Measurements from ENCODE around the gene MAGEA8. TPM values are rescaled to one million over a fixed set of nuclear protein-coding genes. Genes with fewer than 3 reads are reported as not detected.
"Not testable (repeated sequence)": the region's sequence is repeated elsewhere in the genome, so short reads cannot be mapped to it uniquely, and the experiment has no call there.

MAGEA8 gene
- total and polyA plus RNA-seq, 2 experiments from 2014 or later = 0.34 TPM; not detected in 1

DNA sequence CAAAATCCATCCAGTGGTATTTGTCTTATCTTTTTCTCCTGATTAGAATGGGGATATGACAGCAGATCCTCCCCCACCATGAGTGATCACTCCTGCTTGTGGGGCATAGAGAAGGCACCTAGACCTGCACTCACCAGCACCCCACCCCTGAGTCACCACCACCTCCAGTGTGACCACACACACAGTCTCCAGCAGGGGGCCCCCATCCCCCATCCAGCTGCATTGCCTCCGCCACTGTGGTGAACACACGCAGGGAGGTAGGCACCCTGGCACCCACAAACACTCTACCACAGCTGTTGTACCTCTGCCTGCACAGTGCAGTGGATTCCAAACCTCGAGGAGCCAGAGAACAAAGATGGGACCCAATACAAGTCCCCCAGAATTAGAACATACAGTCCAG lies 9.0 kb upstream of the MAGEA8 start:
- H3K27ac ChIP-seq = no peak overlapping the region
- no peaks in the 10 kb centered on the region for H3K36me3 ChIP-seq
- DNase-seq (ENCODE audit: low read depth in 1 of 2, low spot score in 1 of 2) = peak; percentile 10
- no peaks in the 10 kb centered on the region for H3K4me1 ChIP-seq (ENCODE audit: low read depth)
- TF ChIP-seq, protein P1, sequence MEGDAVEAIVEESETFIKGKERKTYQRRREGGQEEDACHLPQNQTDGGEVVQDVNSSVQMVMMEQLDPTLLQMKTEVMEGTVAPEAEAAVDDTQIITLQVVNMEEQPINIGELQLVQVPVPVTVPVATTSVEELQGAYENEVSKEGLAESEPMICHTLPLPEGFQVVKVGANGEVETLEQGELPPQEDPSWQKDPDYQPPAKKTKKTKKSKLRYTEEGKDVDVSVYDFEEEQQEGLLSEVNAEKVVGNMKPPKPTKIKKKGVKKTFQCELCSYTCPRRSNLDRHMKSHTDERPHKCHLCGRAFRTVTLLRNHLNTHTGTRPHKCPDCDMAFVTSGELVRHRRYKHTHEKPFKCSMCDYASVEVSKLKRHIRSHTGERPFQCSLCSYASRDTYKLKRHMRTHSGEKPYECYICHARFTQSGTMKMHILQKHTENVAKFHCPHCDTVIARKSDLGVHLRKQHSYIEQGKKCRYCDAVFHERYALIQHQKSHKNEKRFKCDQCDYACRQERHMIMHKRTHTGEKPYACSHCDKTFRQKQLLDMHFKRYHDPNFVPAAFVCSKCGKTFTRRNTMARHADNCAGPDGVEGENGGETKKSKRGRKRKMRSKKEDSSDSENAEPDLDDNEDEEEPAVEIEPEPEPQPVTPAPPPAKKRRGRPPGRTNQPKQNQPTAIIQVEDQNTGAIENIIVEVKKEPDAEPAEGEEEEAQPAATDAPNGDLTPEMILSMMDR (IDR thresholded peaks at IDR 0.05; ENCODE audit: low read depth, low read length) = peak; percentile 34
- no peaks in the 10 kb centered on the region for H3K27me3 ChIP-seq
- no peaks in the 10 kb centered on the region for H3K9me3 ChIP-seq (ENCODE audit: low read depth)
- no peak overlapping the region for H3K4me3 ChIP-seq

DNA sequence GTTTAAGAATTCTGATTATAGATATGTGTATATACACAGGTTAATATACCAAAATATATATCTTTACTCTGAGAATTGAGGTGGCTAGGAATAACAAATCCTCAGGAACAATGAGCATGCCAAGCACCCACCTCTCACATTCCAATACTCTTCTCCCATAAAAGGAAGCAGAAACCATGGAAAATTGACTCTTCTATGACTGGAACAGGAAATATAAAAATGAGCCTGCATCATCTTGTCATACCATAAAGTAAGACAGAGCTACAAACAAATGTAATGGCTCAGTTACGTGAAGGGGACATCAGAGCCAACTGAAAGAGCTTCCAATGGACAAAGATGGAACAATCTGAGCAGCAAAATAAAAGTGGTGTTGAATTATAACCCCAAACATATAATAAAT lies 3.8 kb upstream of the MAGEA8 start:
- Histone ChIP-seq H3K27me3 (no peaks in the 10 kb centered on the region), H3K36me3 (no peaks in the 10 kb centered on the region), H3K4me1 (ENCODE audit: low read depth) (no peaks in the 10 kb centered on the region), H3K4me3 (no peak overlapping the region), H3K27ac (no peak overlapping the region), H3K9me3 (ENCODE audit: low read depth) (no peaks in the 10 kb centered on the region)
- no peak for DNase-seq (ENCODE audit: low read depth in 1 of 2, low spot score in 1 of 2)
- TF ChIP-seq, protein P1 (IDR thresholded peaks at IDR 0.05; ENCODE audit: low read depth, low read length) = no peak

DNA sequence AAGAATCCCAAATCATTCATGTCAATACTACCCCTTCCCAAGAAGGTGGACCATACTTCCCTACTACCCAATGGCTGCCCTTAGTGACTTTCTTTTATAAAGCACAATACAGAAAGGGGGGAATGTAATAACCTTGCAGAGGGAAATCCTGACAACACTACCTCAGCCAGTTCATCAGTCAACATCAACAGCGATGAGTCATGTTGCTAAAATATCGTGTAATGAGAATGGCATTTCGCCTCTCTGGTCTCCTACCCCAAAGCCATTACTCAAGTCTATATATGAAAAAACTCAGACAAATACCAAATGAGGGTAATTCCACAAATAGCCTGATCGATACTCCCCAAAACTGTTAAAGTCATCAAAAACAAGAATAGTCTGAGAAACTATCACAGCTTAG lies 3.3 kb upstream of the MAGEA8 start:
- H3K9me3 ChIP-seq (ENCODE audit: low read depth) = no peaks in the 10 kb centered on the region
- H3K36me3 ChIP-seq = no peaks in the 10 kb centered on the region
- no peaks in the 10 kb centered on the region for H3K27me3 ChIP-seq
- TF ChIP-seq, protein P1 (IDR thresholded peaks at IDR 0.05; ENCODE audit: low read depth, low read length) = no peak
- no peak for DNase-seq (ENCODE audit: low read depth in 1 of 2, low spot score in 1 of 2)
- no peak overlapping the region for H3K4me3 ChIP-seq
- H3K27ac ChIP-seq = no peak overlapping the region
- H3K4me1 ChIP-seq (ENCODE audit: low read depth) = no peaks in the 10 kb centered on the region

DNA sequence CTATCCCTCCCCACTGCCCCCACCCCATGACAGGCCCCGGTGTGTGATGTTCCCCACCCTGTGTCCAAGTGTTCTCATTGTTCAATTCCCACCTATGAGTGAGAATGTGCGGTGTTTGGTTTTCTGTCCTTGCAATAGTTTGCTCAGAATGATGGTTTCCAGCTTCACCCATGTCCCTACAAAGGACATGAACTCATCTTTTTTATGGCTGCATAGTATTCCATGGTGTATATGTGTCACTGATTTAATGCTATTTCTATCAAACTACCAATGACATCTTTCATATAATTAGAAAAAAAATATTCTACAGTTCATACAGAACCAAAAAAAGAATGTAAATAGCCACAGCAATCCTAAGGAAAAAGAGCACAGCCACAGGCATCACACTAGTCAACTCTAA lies 9.8 kb downstream of the MAGEA8 start:
- H3K4me3 ChIP-seq; H3K9me3 ChIP-seq (ENCODE audit: low read depth); H3K36me3 ChIP-seq; H3K27me3 ChIP-seq; H3K27ac ChIP-seq; DNase-seq (ENCODE audit: low read depth in 1 of 2, low spot score in 1 of 2); H3K4me1 ChIP-seq (ENCODE audit: low read depth): not testable (repeated sequence)

DNA sequence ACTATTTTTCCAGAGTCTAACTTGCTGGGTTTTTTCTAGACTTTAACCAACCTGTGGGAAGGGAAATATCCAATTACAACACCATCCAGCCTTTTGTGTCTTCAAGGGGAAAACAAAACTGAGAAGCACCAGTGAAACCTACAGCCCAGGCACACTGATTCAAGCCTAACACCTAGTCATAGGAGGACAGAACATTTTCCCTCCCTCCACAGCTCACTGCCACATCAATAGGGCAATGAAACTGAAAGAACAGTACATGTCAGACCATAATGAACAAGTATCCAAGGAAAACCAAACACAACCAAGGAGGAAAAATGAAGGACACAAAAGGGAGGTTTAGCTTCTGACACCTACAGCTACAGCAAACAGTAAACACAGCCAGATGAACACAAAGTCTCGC lies 17.6 kb downstream of the MAGEA8 start:
- no peaks in the 10 kb centered on the region for H3K9me3 ChIP-seq (ENCODE audit: low read depth)
- H3K36me3 ChIP-seq = no peaks in the 10 kb centered on the region
- DNase-seq (ENCODE audit: low read depth in 1 of 2, low spot score in 1 of 2) = no peak
- no peaks in the 10 kb centered on the region for H3K4me1 ChIP-seq (ENCODE audit: low read depth)
- TF ChIP-seq, protein P1 (IDR thresholded peaks at IDR 0.05; ENCODE audit: low read depth, low read length) = no peak
- no peak overlapping the region for H3K27ac ChIP-seq
- H3K4me3 ChIP-seq = no peak overlapping the region
- no peaks in the 10 kb centered on the region for H3K27me3 ChIP-seq

DNA sequence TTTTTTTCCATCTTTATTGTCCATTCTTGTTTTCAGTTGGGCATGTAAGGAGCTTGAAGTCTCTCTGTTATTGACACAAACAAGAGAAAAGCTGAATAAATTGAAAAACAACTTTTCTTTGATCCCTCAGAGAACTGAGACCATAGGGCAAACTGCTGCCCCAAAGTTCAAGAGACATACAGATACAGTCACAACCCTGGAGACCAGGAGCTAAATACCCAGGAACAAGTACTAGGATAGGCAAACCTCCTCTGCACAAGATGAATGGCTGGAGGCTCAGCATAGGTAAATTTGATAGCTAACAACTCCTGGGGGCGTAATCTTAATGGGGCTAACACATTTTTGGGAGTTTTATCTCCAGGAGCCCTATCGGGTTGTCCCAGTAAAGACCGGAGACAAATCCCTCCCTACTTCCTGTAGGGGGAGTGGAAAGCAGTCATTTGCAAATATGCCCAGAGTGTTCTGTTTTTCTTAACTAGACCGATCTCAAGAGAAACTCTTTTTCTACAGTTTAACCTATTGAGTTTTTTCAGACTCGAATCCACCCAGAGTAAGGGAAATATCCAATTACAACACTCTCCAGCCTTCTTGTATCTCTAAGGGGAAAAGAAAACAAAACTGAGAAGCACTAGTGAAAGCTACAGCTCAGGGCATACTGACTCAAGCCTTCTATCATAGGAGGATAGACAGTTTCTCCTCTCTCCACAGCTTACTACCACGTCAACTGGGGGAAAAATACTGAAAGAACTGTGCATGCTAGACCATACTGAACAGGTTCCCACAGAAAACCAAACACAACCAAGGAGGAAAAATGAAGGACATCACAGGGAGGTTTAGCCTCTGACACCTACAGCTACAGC lies 23.1 kb downstream of the MAGEA8 start:
- TF ChIP-seq, protein P1 (IDR thresholded peaks at IDR 0.05; ENCODE audit: low read depth, low read length) = peak; percentile 32
- H3K4me1 ChIP-seq (ENCODE audit: low read depth) = no peaks in the 10 kb centered on the region
- no peaks in the 10 kb centered on the region for H3K36me3 ChIP-seq
- no peaks in the 10 kb centered on the region for H3K9me3 ChIP-seq (ENCODE audit: low read depth)
- H3K27me3 ChIP-seq = no peaks in the 10 kb centered on the region
- no peak overlapping the region for H3K27ac ChIP-seq
- peak in 1 of 2 donors; percentile 21 for DNase-seq (ENCODE audit: low read depth in 1 of 2, low spot score in 1 of 2)
- no peak overlapping the region for H3K4me3 ChIP-seq
